BE2C (cell line): Measurements from ENCODE around the gene ZNF618.

Source experiments
- DNase-seq: peaks from one replicate; pipeline ENCODE4 v3.0.0-alpha.2; 2020
- H3K27me3 ChIP-seq: fragments of 250-450 bp; sonication (Bioruptor Pico); 2 replicates; pipeline ENCODE4 v1.5.1; 2020; ENCODE audit warnings: mild to moderate bottlenecking
- H3K36me3 ChIP-seq: fragments of 250-450 bp; sonication (Bioruptor Pico); 2 replicates; pipeline ENCODE4 v1.5.1; 2020; ENCODE audit warnings: mild to moderate bottlenecking
- H3K4me1 ChIP-seq: fragments of 250-450 bp; sonication (Bioruptor Pico); 2 replicates; pipeline ENCODE4 v1.5.1; 2020
- H3K4me3 ChIP-seq: 2 replicates; pipeline ENCODE4 v1.5.1; 2011; ENCODE audit warnings: low read depth, low read length
- H3K9me3 ChIP-seq: fragments of 250-450 bp; sonication (Bioruptor Pico); 2 replicates; pipeline ENCODE4 v1.5.1; 2020
- TF ChIP-seq, protein P1 (sequence below): IDR thresholded peaks from 2 replicates; pipeline ENCODE4 v1.5.1; 2012; ENCODE audit warnings: mild to moderate bottlenecking, low read depth, low read length

ZNF618 gene

DNA sequence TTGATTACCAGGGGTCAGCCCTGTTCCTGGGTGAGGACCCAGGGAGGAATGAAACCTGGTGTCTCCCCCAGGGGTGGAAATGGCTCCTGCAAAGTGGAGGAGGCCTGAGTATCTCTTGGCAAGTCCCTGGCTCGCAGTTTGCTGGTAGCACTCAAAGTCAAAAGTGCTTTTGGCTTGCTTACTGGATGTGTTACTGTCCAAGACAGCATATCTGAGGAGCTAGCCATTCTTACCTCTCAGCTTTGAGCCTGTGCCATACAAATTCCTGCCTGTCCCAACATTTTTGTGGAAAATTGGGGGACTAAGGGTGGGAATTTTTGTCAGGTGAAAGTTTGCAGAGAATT lies 9.9 kb downstream of the ZNF618 start:
- Histone ChIP-seq H3K4me1 (peaks cover 10% of the 10 kb centered on the region), H3K4me3 (no peak overlapping the region), H3K9me3 (peaks cover 4% of the 10 kb centered on the region; the same call in 1 of the 2 replicates), H3K36me3 (peaks cover 7% of the 10 kb centered on the region), H3K27me3 (no peaks in the 10 kb centered on the region)
- DNase-seq: no peak
- TF ChIP-seq, protein P1, sequence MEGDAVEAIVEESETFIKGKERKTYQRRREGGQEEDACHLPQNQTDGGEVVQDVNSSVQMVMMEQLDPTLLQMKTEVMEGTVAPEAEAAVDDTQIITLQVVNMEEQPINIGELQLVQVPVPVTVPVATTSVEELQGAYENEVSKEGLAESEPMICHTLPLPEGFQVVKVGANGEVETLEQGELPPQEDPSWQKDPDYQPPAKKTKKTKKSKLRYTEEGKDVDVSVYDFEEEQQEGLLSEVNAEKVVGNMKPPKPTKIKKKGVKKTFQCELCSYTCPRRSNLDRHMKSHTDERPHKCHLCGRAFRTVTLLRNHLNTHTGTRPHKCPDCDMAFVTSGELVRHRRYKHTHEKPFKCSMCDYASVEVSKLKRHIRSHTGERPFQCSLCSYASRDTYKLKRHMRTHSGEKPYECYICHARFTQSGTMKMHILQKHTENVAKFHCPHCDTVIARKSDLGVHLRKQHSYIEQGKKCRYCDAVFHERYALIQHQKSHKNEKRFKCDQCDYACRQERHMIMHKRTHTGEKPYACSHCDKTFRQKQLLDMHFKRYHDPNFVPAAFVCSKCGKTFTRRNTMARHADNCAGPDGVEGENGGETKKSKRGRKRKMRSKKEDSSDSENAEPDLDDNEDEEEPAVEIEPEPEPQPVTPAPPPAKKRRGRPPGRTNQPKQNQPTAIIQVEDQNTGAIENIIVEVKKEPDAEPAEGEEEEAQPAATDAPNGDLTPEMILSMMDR: no peak

DNA sequence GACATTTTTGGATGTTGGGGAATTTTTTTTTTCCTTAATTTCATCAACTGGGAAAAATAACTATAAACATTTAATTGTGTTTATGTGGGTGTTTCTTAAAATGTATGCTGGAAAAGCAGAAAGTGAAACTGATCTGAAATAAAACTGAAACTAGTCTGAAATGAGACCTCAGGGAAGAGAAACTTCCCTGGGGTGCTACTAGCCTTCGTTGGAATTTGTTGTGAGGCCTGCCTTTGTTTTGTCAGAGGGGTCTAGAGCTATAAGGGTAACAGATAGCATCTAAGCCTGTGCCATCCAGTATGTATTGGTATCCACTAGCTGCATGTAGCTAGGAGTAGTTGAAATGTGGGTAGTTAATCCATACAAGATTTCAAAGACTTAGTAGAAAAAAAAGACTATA lies 10.4 kb downstream of the ZNF618 start:
- H3K4me3 ChIP-seq: no peak overlapping the region
- H3K36me3 ChIP-seq: peaks cover 7% of the 10 kb centered on the region
- H3K9me3 ChIP-seq: peaks cover 4% of the 10 kb centered on the region; the same call in 1 of the 2 replicates
- peaks cover 10% of the 10 kb centered on the region for H3K4me1 ChIP-seq
- TF ChIP-seq, protein P1: no peak
- no peak for DNase-seq
- H3K27me3 ChIP-seq: no peaks in the 10 kb centered on the region

DNA sequence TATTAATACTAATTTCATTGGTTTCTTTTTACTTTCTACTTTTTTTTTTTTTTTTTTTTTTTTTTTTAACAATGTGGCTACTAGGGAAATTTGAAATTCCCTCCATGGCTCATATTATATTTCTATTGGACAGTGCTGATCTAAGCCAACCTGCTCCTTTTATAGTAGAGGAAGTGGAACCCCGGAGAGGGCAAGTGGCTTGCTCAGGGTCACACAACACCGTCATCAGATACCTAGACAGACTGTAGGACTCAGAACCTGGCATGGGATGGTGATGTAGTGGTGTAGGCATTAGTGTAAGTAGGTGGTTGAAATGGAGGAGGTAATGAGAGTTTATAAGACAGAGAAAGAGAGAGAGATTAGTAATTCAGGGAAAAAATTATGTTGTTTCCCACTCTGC lies 10.8 kb downstream of the ZNF618 start:
- TF ChIP-seq, protein P1: no peak
- no peak for DNase-seq
- H3K4me1 ChIP-seq: peaks cover 5% of the 10 kb centered on the region

DNA sequence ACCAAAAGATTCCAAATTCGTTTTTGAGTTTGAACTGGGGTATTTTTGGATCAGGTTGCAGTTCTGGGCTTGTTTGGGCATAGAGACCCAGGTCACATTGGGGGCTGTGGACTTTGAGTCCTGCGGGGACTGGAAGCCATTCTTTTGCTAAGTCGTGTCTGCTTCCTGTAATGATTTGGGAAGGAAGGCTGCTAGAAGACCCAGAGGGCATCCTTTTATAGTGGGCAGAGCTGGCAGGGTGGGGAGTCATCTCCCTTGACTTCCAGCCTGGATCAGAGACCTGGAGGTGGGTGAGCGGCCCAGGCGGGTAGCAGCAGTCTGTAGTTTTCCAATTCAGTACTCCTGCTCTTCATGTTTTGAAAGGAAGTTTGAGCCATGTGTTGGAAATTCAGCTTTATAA lies 11.3 kb downstream of the ZNF618 start:
- Histone ChIP-seq H3K9me3 (peaks cover 4% of the 10 kb centered on the region; the same call in 1 of the 2 replicates), H3K36me3 (peaks cover 7% of the 10 kb centered on the region), H3K27me3 (no peaks in the 10 kb centered on the region), H3K4me1 (no peaks in the 10 kb centered on the region), H3K4me3 (no peak overlapping the region)
- TF ChIP-seq, protein P1: no peak
- no peak for DNase-seq

More for the DNA sequence above, 10.8 kb downstream of the ZNF618 start:
- no peaks in the 10 kb centered on the region for H3K27me3 ChIP-seq
- peaks cover 7% of the 10 kb centered on the region for H3K36me3 ChIP-seq
- H3K9me3 ChIP-seq: peaks cover 4% of the 10 kb centered on the region; the same call in 1 of the 2 replicates
- H3K4me3 ChIP-seq: no peak overlapping the region

DNA sequence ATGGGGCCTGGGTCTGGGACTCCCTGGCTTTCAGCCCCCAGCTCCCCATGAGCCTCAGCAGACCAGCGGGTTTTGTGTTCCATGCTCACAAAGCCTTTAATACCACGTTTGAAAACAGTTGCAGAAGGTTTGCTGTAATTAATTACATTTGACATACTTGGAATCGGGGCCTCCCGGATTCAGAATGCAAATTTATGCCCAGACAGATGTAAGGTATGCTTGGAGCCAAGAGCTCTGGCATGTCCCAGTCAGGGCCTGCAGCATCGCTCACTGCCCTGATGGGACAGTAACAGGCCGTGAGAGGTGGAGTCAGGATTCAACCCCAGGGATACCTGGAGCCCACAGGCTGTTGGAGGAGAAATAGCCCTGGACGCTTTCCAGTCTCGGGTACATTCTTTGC lies 12.2 kb downstream of the ZNF618 start:
- Histone ChIP-seq H3K9me3 (peaks cover 4% of the 10 kb centered on the region; the same call in 1 of the 2 replicates), H3K36me3 (peaks cover 7% of the 10 kb centered on the region), H3K4me1 (peaks cover 6% of the 10 kb centered on the region; the same call in 1 of the 2 replicates), H3K27me3 (no peaks in the 10 kb centered on the region), H3K4me3 (no peak overlapping the region)
- no peak for DNase-seq
- TF ChIP-seq, protein P1: no peak

DNA sequence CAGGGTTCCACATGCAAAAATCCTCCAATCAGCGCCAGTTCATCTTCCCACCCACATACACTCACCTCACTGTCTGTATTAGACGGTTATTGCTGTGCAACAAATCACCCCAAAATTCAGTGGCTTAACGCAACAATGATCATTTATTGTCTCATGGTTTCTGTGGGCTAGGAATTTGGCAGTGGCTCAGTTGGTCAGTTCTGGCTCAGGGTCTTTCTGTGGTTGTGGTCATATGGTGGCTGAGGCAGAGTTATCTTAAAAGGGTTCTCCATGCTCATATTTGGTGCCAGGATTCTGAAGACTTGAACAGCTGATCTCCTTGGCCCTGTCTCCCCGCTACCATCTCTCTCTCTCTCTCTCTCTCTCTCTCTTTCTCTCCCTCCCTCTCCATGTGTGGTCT lies 12.9 kb downstream of the ZNF618 start:
- peaks cover 7% of the 10 kb centered on the region for H3K36me3 ChIP-seq
- no peak overlapping the region for H3K4me3 ChIP-seq
- peaks cover 4% of the 10 kb centered on the region; the same call in 1 of the 2 replicates for H3K9me3 ChIP-seq
- H3K27me3 ChIP-seq: no peaks in the 10 kb centered on the region
- no peak for DNase-seq
- peaks cover 6% of the 10 kb centered on the region; the same call in 1 of the 2 replicates for H3K4me1 ChIP-seq
- TF ChIP-seq, protein P1: no peak
